BLaER1 (cell line): ENCODE results near the gene STOML1.

ENCODE experiments used
- H3K27ac ChIP-seq: shearing (Covaris generic); formaldehyde crosslinking; 2 replicates; pipeline ENCODE4 v1.8.1; 2022
- H3K27me3 ChIP-seq: shearing (Covaris generic); formaldehyde crosslinking; 2 replicates; pipeline ENCODE4 v1.8.1; 2022
- H3K36me3 ChIP-seq: shearing (Covaris generic); formaldehyde crosslinking; 2 replicates; pipeline ENCODE4 v1.8.1; 2022
- H3K4me1 ChIP-seq: shearing (Covaris generic); formaldehyde crosslinking; 2 replicates; pipeline ENCODE4 v1.8.1; 2022
- H3K4me2 ChIP-seq: shearing (Covaris generic); formaldehyde crosslinking; 2 replicates; pipeline ENCODE4 v1.8.1; 2022
- H3K4me3 ChIP-seq: shearing (Covaris generic); formaldehyde crosslinking; 2 replicates; pipeline ENCODE4 v1.8.1; 2022
- H3K9ac ChIP-seq: shearing (Covaris generic); formaldehyde crosslinking; 2 replicates; pipeline ENCODE4 v1.8.1; 2022
- H3K9me3 ChIP-seq: shearing (Covaris generic); formaldehyde crosslinking; 2 replicates; pipeline ENCODE4 v1.8.1; 2022
- H4K20me1 ChIP-seq: shearing (Covaris generic); formaldehyde crosslinking; 2 replicates; pipeline ENCODE4 v1.8.1; 2022
- Cebpa-rat ChIP-seq: shearing (Covaris generic); IDR thresholded peaks from 2 replicates; pipeline ENCODE4 v1.8.1; 2022

STOML1 gene

GRCh38 chr15:73987681-73988444 lies 4.2 kb downstream of the STOML1 start:
- Histone ChIP-seq H3K4me3 (no peak overlapping the region), H3K27me3 (no peaks in the 10 kb centered on the region), H3K4me2 (peak overlapping the region; percentile 33), H4K20me1 (peaks cover 31% of the 10 kb centered on the region), H3K4me1 (peaks cover 60% of the 10 kb centered on the region), H3K36me3 (no peaks in the 10 kb centered on the region), H3K9me3 (no peaks in the 10 kb centered on the region), H3K9ac (no peak overlapping the region), H3K27ac (no peak overlapping the region)
- TF ChIP-seq Cebpa-rat, result no peak

DNA sequence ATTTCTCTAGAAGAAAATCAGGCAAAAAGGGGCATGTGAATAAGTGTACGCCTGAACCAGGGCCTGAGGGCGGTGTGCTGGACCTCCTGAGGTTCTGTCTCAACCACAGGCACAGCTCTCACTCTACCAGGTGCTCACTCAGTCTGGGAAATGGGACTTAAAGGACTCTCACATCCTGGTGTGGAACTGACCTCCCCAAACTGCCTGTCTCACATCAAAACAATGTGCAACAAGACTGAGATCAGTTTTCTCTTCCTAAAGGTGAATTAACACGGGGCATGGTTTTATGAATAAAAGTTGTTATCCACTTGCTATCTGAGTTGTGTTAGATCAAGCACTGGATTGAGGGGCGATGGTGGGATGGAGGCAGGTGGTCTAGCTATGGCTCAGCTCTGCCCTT lies 4.8 kb downstream of the STOML1 start:
- Histone ChIP-seq H3K27ac (no peak overlapping the region), H3K9ac (no peak overlapping the region), H3K4me1 (peaks cover 60% of the 10 kb centered on the region), H3K4me3 (no peak overlapping the region), H3K4me2 (peak overlapping the region; percentile 33), H3K9me3 (no peaks in the 10 kb centered on the region), H3K27me3 (no peaks in the 10 kb centered on the region), H3K36me3 (no peaks in the 10 kb centered on the region), H4K20me1 (peaks cover 35% of the 10 kb centered on the region)
- TF ChIP-seq Cebpa-rat, result no peak

DNA sequence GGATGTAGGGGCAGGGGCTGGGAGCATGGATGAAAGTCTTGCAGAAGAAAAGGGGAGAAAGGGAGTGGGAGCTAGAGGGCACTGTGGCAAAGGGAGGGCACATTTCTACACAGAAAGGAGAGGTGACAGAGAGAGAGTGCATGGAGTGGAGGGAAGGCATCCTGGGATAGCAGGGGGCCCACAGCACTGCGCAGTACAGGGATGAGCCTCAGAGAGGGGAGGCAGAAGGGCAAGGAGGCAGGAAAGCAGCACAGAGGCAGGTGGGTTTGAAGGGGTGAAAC lies 5.4 kb downstream of the STOML1 start:
- no peak overlapping the region for H3K4me3 ChIP-seq
- H3K4me1 ChIP-seq, result peaks cover 65% of the 10 kb centered on the region
- no peaks in the 10 kb centered on the region for H3K36me3 ChIP-seq
- H3K9me3 ChIP-seq, result no peaks in the 10 kb centered on the region
- H3K27ac ChIP-seq, result no peak overlapping the region
- no peak for TF ChIP-seq Cebpa-rat
- peaks cover 40% of the 10 kb centered on the region for H4K20me1 ChIP-seq
- no peak overlapping the region for H3K9ac ChIP-seq
- peaks cover 2% of the 10 kb centered on the region for H3K27me3 ChIP-seq
- no peak overlapping the region for H3K4me2 ChIP-seq

DNA sequence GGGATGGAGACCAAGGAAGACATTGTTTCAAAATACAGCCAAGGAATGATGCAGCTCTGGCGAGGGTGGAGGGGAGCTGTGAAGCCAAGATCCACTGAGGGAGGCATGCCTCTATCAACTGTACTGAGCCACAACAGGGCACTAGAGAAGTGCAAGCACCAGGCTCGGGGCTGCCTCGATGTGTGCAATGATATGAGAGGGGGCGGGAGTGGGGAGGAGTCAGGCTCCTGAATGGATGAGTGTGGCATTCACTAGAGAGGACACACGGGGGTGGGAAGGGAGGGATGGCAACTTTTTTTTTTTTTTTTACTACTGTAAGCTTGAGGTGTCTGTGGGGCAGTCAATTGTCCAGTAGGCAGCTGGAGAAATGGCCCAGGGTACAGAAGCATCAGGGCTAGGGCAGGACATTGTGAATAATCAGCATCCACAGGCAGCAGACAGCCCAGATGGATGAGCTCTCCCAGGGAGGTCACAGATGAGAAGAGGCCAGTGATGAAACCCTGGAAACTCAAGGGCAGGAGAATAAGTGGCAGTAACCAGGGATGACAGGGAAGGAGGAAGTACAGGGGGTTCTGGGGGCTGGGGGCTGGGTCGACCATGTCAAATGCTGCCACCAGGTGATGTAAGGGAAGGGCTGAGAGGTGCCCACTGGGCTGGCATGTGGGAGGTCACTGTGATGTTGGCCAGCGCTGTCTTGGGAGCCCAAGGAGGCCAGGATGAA lies 5.9 kb downstream of the STOML1 start:
- Histone ChIP-seq H3K9ac (no peak overlapping the region), H3K36me3 (no peaks in the 10 kb centered on the region), H3K4me2 (0 out of 2 replicates have a peak overlapping the region, but pooled peaks have one; percentile 84), H3K4me1 (peaks cover 65% of the 10 kb centered on the region), H3K27ac (no peak overlapping the region), H4K20me1 (peaks cover 45% of the 10 kb centered on the region), H3K27me3 (peaks cover 6% of the 10 kb centered on the region), H3K4me3 (no peak overlapping the region), H3K9me3 (no peaks in the 10 kb centered on the region)
- TF ChIP-seq Cebpa-rat, result no peak

DNA sequence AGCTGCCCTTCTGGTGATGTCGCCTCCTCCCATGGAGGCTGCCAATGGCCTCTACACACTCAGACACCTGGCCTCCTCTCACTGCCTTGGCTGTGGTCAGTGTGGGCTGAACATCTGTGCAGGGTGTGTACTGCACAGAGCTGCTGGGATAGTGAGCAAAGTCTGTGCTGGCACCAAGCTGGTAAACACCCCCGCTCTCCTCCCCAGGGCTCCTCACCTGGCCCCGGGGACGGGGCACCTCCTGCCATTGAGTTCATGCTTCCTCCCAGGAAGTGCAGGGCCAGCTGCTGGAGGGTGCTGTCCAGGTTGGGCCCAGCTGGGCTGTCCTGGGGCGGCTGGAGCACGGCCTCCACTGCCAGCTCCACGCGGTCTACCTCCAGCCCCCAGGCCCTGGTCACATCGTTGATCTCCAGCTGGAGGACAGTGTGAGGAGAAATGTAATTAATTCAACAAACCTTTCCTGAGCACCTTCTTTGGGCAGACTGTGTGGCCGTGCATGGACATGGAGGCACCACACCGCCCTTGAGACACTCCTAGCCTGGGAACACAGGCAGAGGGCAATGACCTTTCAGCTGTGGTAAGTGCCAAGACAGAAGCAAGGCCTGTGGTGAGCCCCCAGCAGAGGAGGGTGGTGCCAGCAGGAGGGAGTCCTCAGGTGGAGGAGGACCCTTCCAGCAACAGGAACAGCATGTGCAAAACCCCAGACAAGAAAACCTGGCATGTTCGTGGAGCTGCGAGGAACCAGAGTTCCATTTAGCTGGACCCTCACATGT lies 6.8 kb downstream of the STOML1 start:
- no peak overlapping the region for H3K4me3 ChIP-seq
- peaks cover 15% of the 10 kb centered on the region for H3K27me3 ChIP-seq
- TF ChIP-seq Cebpa-rat, result no peak
- no peak overlapping the region for H3K9ac ChIP-seq
- H3K4me1 ChIP-seq, result peaks cover 66% of the 10 kb centered on the region
- peaks cover 47% of the 10 kb centered on the region for H4K20me1 ChIP-seq
- H3K4me2 ChIP-seq, result peak overlapping the region; percentile 84
- H3K36me3 ChIP-seq, result no peaks in the 10 kb centered on the region
- no peaks in the 10 kb centered on the region for H3K9me3 ChIP-seq
- no peak overlapping the region for H3K27ac ChIP-seq

GRCh38 chr15:73984208-73984979 lies 7.7 kb downstream of the STOML1 start:
- Histone ChIP-seq H3K36me3 (no peaks in the 10 kb centered on the region), H3K4me2 (peak overlapping the region; percentile 84), H4K20me1 (peaks cover 47% of the 10 kb centered on the region), H3K9me3 (no peaks in the 10 kb centered on the region), H3K9ac (no peak overlapping the region), H3K27me3 (peaks cover 22% of the 10 kb centered on the region), H3K27ac (no peak overlapping the region), H3K4me1 (peaks cover 66% of the 10 kb centered on the region), H3K4me3 (no peak overlapping the region)
- TF ChIP-seq Cebpa-rat, result no peak

DNA sequence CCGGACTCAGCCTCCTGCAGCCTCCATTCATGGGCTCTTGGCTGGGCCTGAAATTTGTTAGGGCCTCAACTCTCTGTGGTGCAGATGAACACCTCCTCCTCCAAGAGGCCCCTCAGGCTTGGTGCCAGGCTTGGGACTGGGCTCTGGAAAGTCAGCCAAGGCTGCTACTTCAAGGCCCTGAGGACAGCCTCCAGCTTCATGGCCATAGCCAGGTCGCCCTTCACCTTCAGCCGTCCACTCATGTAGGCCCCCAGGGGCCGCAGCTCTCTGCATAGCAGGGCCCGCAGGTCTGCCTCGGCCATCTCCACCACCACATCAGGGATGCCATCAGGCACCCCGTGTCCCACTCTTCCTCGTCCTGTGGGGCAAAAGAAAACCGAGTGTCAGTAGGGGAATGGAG lies 8.3 kb downstream of the STOML1 start:
- peak overlapping the region; percentile 84 for H3K4me2 ChIP-seq
- no peak overlapping the region; the same call in 1 of the 2 replicates for H3K4me3 ChIP-seq
- no peak for TF ChIP-seq Cebpa-rat
- no peak overlapping the region for H3K9ac ChIP-seq
- no peaks in the 10 kb centered on the region for H3K36me3 ChIP-seq
- no peaks in the 10 kb centered on the region for H3K9me3 ChIP-seq
- peaks cover 26% of the 10 kb centered on the region for H3K27me3 ChIP-seq
- peaks cover 66% of the 10 kb centered on the region for H3K4me1 ChIP-seq
- H4K20me1 ChIP-seq, result peaks cover 47% of the 10 kb centered on the region
- H3K27ac ChIP-seq, result no peak overlapping the region

DNA sequence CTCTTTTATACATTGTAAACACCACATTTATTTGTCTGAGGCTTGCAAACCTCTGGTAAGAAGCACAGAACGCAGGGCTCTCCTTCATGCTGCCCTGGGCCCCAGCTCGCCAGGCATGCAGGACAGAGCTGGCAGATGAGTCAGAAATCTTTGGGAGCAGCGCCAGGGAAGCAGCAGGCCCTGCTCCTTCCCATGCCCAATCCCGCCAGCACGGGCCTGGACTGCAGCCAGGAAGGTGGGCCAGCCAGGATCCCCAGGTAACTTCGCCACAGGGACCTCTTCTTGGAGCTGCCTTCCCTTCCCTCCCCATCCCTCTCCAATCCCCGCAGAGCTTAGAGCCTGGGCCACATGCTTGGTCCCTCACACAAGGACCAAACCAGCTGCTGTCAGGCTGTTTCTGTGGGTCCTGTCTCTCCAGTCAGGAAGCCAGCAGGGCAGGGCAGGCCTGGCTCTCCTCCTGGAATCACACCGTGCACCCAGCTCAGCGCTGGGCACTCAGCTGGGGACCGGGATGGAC lies 8.8 kb downstream of the STOML1 start:
- TF ChIP-seq Cebpa-rat, result no peak
- peak overlapping the region; percentile 84 for H3K4me2 ChIP-seq
- H4K20me1 ChIP-seq, result peaks cover 47% of the 10 kb centered on the region
- H3K27me3 ChIP-seq, result peaks cover 29% of the 10 kb centered on the region
- no peak overlapping the region; the same call in 1 of the 2 replicates for H3K4me3 ChIP-seq
- H3K4me1 ChIP-seq, result peaks cover 65% of the 10 kb centered on the region
- H3K9ac ChIP-seq, result no peak overlapping the region
- no peaks in the 10 kb centered on the region for H3K36me3 ChIP-seq
- no peak overlapping the region for H3K27ac ChIP-seq
- no peaks in the 10 kb centered on the region for H3K9me3 ChIP-seq
